ENCODE results near the gene FRYL. TPM values are rescaled to one million over a fixed set of nuclear protein-coding genes. Genes with fewer than 3 reads are reported as not detected.

The FRYL gene
- total and polyA plus RNA-seq, 7 experiments from 2014 or later: 25.4 to 126 (median 102) TPM

Other genes starting within 250 kb of the FRYL start
- gene OCIAD1, start 50.8 kb upstream of the FRYL start, total RNA-seq: 100 to 1,000 TPM in 3 of 5 experiments, 10 to 100 TPM in 2; 85.6 to 128 (median 102) TPM
- gene OCIAD1, start 50.8 kb upstream of the FRYL start, polyA plus RNA-seq: 100 to 1,000 TPM; 205 to 248 TPM
- 100 to 1,000 TPM in 2 of 5 experiments, 10 to 100 TPM in 3; 42.0 to 142 (median 97.5) TPM for gene OCIAD2, start 126.5 kb upstream of the FRYL start, total RNA-seq
- gene OCIAD2, start 126.5 kb upstream of the FRYL start, polyA plus RNA-seq: 100 to 1,000 TPM; 299 to 398 TPM
- not detected for gene CWH43, start 206.0 kb upstream of the FRYL start, total RNA-seq
- not detected for gene CWH43, start 206.0 kb upstream of the FRYL start, polyA plus RNA-seq

All from naive thymus-derived CD4-positive, alpha-beta T cell (primary cell).